K562 (cell line): Measurements from ENCODE around the gene PTPN9. TPM values are rescaled to one million over a fixed set of nuclear protein-coding genes. Genes with fewer than 3 reads are reported as not detected.

Experiments used
- CBFA2T2 ChIP-seq: fragments of 450-650 bp; conservative IDR thresholded peaks from 2 replicates; pipeline ENCODE4 v1.6.1; 2017; ENCODE audit warnings: mild to moderate bottlenecking
- CREB3 ChIP-seq: fragments of 450-650 bp; conservative IDR thresholded peaks from 2 replicates; pipeline ENCODE4 v1.6.1; 2016; ENCODE audit warnings: missing genetic modification characterization, low read depth, mild to moderate bottlenecking, missing compliant biosample characterization, moderate library complexity
- ELF2 ChIP-seq: fragments of 250-450 bp; sonication (Bioruptor Pico); IDR thresholded peaks from 2 replicates; pipeline ENCODE4 v1.5.0; 2021; ENCODE audit warnings: mild to moderate bottlenecking
- HMG20B ChIP-seq: fragments of 250-450 bp; sonication (Bioruptor Pico); IDR thresholded peaks from 2 replicates; pipeline ENCODE4 v1.5.0; 2021; ENCODE audit warnings: mild to moderate bottlenecking
- KAT7 ChIP-seq: sonication (generic); formaldehyde crosslinking; IDR thresholded peaks from 2 replicates; pipeline ENCODE4 v1.8.0; 2022; ENCODE audit warnings: missing genetic modification reagents, mild to moderate bottlenecking, borderline replicate concordance
- MAX ChIP-seq: sonication (generic); formaldehyde crosslinking; IDR thresholded peaks from 2 replicates; pipeline ENCODE4 v1.9.0; 2022; ENCODE audit warnings: mild to moderate bottlenecking, missing genetic modification reagents
- MCM7 ChIP-seq, 2 experiments: fragments of 450-650 bp; IDR thresholded peaks; 2 replicates each; pipeline ENCODE4 v1.6.1; 2016 to 2018
- MGA ChIP-seq: fragments of 450-650 bp; IDR thresholded peaks from 2 replicates; pipeline ENCODE4 v1.6.1; 2016; ENCODE audit warnings: mild to moderate bottlenecking, moderate library complexity
- RB1 ChIP-seq: fragments of 450-650 bp; IDR thresholded peaks from 2 replicates; pipeline ENCODE4 v1.6.1; 2017; ENCODE audit warnings: low read depth, mild to moderate bottlenecking
- RBBP5 ChIP-seq: fragments of 200-600 bp; sonication (generic); IDR thresholded peaks from 2 replicates; pipeline ENCODE4 v1.6.1; 2012; ENCODE audit warnings: borderline replicate concordance, mild to moderate bottlenecking, low read length, control low read depth, inconsistent platforms; ENCODE audit not compliant: insufficient read depth, poor library complexity, severe bottlenecking
- RBFOX2 ChIP-seq: fragments of 200-400 bp; formaldehyde crosslinking; IDR thresholded peaks from 2 replicates; pipeline ENCODE4 v1.6.1; 2017; ENCODE audit warnings: low read depth, mild to moderate bottlenecking, low read length, moderate library complexity
- RBM15 ChIP-seq: fragments of 200-400 bp; formaldehyde crosslinking; IDR thresholded peaks from 2 replicates; pipeline ENCODE4 v1.6.1; 2018; ENCODE audit warnings: mild to moderate bottlenecking, low read length, moderate library complexity; ENCODE audit not compliant: insufficient read depth
- ZNF347 ChIP-seq: fragments of 450-650 bp; formaldehyde crosslinking; IDR thresholded peaks from 2 replicates; pipeline ENCODE4 v1.4.0; 2020; ENCODE audit warnings: low read depth, mild to moderate bottlenecking, moderate library complexity
- ZNF785 ChIP-seq: fragments of 250-450 bp; sonication (Bioruptor Pico); IDR thresholded peaks from 2 replicates; pipeline ENCODE4 v1.4.0; 2020; ENCODE audit warnings: mild to moderate bottlenecking
- polyA plus RNA-seq, 8 experiments: library from polyadenylated mRNA; depleted of rRNA in 4 of 8; stranded (reverse) in 5 of 8; unstranded in 3 of 8; fragments of >200 nt; fragmentation: Nextera tagmentation in 2 of 8; fragmentation: Illumina TruSeq in 1 of 8; extraction: Ambion mirVana in 2 of 8; extraction: Trizol in 1 of 8; gene quantifications; 2 replicates each; pipeline versions ENCODE4 v1.2.1 to v1.2.3, GENCODE V29; 2011 to 2014; ENCODE audit warnings: inconsistent platforms in 1 of 8, missing spikeins in 1 of 8
- total RNA-seq, 7 experiments: library from RNA; depleted of rRNA in 6 of 7; stranded (reverse); fragments of >200 nt in 6 of 7; fragmentation: Illumina TruSeq in 2 of 7; extraction: Trizol in 2 of 7; gene quantifications; 2 replicates each; pipeline versions ENCODE4 v1.2.1 to v1.2.3, GENCODE V29; 2011 to 2021; ENCODE audit warnings: low replicate concordance in 1 of 7

PTPN9 gene
- total and polyA plus RNA-seq, 9 of the 15 experiments (the other 6 are each of a cell fraction or from before 2014, with no cell fraction given), result 5.0 to 24.0 (median 14.2) TPM

- TF ChIP-seq MGA (no peak), RBM15 (no peak), RB1 (no peak), MAX (CRISPR knock-in tag) (peak; percentile 65), ZNF347 (CRISPR knock-in tag) (no peak), KAT7 (no peak), MCM7 (IDR thresholded peaks at IDR 0.05) (no peak), HMG20B (CRISPR knock-in tag) (no peak), CREB3 (tag) (no peak), ZNF785 (CRISPR knock-in tag) (no peak), CBFA2T2 (no peak), RBBP5 (no peak), RBFOX2 (peak; percentile 57; the same call in 1 of the 2 replicates), ELF2 (CRISPR knock-in tag) (no peak)
Measured at GRCh38 chr15:75450307-75451201, 128.6 kb downstream of the PTPN9 start (continued).
